ENCODE data around the gene C6orf118. TPM values are rescaled to one million over a fixed set of nuclear protein-coding genes. Genes with fewer than 3 reads are reported as not detected.

Gene C6orf118
- total and polyA plus RNA-seq, 4 donors = not detected

GRCh38 chr6:165274611-165275010 is 34.8 kb downstream of the C6orf118 start:
- H3K36me3 ChIP-seq (ENCODE audit: control insufficient read depth in 4 of 4, insufficient read depth in 3 of 4, low read depth in 1 of 4, low read length in 3 of 4) = no peaks in the 10 kb centered on the region
- no peak overlapping the region for H3K9ac ChIP-seq (ENCODE audit: low read depth in 1 of 2, low read length in 2 of 2)
- H3K9me3 ChIP-seq (ENCODE audit: control insufficient read depth in 4 of 4, low read length in 3 of 4) = peaks cover 0 to 2% (median 0%) of the 10 kb centered on the region in 4 donors
- H3K27ac ChIP-seq (ENCODE audit: low read depth in 1 of 2, low read length in 2 of 2) = no peak overlapping the region
- no peak for DNase-seq (ENCODE audit: low spot score)
- no peak overlapping the region for H3K4me3 ChIP-seq (ENCODE audit: low read depth in 1 of 3, low read length in 3 of 3)
- 69% methylated on average over 3 of the region's 3 CpGs for WGBS
- H3K27me3 ChIP-seq (ENCODE audit: control insufficient read depth in 4 of 4, insufficient read depth in 4 of 4, low read length in 3 of 4) = no peaks in the 10 kb centered on the region
- no peak for TF ChIP-seq YY1 (IDR thresholded peaks at IDR 0.05)
- TF ChIP-seq, protein P1, sequence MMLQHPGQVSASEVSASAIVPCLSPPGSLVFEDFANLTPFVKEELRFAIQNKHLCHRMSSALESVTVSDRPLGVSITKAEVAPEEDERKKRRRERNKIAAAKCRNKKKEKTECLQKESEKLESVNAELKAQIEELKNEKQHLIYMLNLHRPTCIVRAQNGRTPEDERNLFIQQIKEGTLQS (IDR thresholded peaks at IDR 0.05) = no peak
- TF ChIP-seq, protein P2, sequence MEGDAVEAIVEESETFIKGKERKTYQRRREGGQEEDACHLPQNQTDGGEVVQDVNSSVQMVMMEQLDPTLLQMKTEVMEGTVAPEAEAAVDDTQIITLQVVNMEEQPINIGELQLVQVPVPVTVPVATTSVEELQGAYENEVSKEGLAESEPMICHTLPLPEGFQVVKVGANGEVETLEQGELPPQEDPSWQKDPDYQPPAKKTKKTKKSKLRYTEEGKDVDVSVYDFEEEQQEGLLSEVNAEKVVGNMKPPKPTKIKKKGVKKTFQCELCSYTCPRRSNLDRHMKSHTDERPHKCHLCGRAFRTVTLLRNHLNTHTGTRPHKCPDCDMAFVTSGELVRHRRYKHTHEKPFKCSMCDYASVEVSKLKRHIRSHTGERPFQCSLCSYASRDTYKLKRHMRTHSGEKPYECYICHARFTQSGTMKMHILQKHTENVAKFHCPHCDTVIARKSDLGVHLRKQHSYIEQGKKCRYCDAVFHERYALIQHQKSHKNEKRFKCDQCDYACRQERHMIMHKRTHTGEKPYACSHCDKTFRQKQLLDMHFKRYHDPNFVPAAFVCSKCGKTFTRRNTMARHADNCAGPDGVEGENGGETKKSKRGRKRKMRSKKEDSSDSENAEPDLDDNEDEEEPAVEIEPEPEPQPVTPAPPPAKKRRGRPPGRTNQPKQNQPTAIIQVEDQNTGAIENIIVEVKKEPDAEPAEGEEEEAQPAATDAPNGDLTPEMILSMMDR (IDR thresholded peaks at IDR 0.05; ENCODE audit: low read depth, low read length, missing input control) = no peak
- no peak for TF ChIP-seq GABPA (IDR thresholded peaks at IDR 0.05 in 1 of 2, conservative IDR thresholded peaks at IDR 0.05 in 1 of 2)
- TF ChIP-seq FOXA2 (IDR thresholded peaks at IDR 0.05) = no peak
- no peak for TF ChIP-seq TAF1 (conservative IDR thresholded peaks at IDR 0.05)
- no peak for TF ChIP-seq RAD21 (IDR thresholded peaks at IDR 0.05)
- TF ChIP-seq HNF4A (conservative IDR thresholded peaks at IDR 0.05) = no peak
- TF ChIP-seq FOXA1 (IDR thresholded peaks at IDR 0.05) = no peak
- TF ChIP-seq NR2F2 (IDR thresholded peaks at IDR 0.05) = no peak
- no peak for TF ChIP-seq SP1 (IDR thresholded peaks at IDR 0.05)
- TF ChIP-seq, protein P3, sequence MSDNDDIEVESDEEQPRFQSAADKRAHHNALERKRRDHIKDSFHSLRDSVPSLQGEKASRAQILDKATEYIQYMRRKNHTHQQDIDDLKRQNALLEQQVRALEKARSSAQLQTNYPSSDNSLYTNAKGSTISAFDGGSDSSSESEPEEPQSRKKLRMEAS (IDR thresholded peaks at IDR 0.05) = no peak
- TF ChIP-seq RXRA (IDR thresholded peaks at IDR 0.05) = no peak
- TF ChIP-seq ZBTB33 (IDR thresholded peaks at IDR 0.05) = no peak
- H3K4me1 ChIP-seq (ENCODE audit: control insufficient read depth in 4 of 4, insufficient read depth in 4 of 4, low read length in 3 of 4) = no peaks in the 10 kb centered on the region

DNA sequence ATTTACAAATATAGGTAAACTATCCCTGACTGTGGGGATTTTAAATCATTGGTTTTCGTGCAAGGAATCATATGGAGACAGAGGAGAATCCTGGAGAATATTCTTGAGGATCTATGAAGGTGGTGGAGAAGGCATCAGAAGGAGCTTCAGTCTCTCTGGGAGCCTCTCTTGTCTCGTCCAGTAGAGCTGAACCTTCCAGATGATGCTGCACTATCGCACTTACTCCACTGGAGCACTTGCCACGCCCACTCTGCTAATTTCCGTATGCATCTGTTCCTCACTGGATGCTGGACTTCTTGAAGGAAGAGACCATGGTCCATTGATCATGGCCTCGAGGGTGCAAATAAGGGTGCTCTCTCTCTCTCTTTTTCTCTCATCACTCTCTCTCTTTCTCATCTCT is 36.8 kb downstream of the C6orf118 start:
- peaks cover 0 to 2% (median 0%) of the 10 kb centered on the region in 4 donors for H3K9me3 ChIP-seq (ENCODE audit: control insufficient read depth in 4 of 4, low read length in 3 of 4)
- H3K27me3 ChIP-seq (ENCODE audit: control insufficient read depth in 4 of 4, insufficient read depth in 4 of 4, low read length in 3 of 4) = no peaks in the 10 kb centered on the region
- no peak for DNase-seq (ENCODE audit: low spot score)
- 64% methylated on average over 6 of the region's 6 CpGs for WGBS
- no peak overlapping the region for H3K4me3 ChIP-seq (ENCODE audit: low read depth in 1 of 3, low read length in 3 of 3)
- H3K27ac ChIP-seq (ENCODE audit: low read depth in 1 of 2, low read length in 2 of 2) = no peak overlapping the region
- H3K9ac ChIP-seq (ENCODE audit: low read depth in 1 of 2, low read length in 2 of 2) = no peak overlapping the region
- H3K4me1 ChIP-seq (ENCODE audit: control insufficient read depth in 4 of 4, insufficient read depth in 4 of 4, low read length in 3 of 4) = no peaks in the 10 kb centered on the region
- H3K36me3 ChIP-seq (ENCODE audit: control insufficient read depth in 4 of 4, insufficient read depth in 3 of 4, low read depth in 1 of 4, low read length in 3 of 4) = no peaks in the 10 kb centered on the region
- TF ChIP-seq REST (IDR thresholded peaks at IDR 0.05) (no peak), GABPA (IDR thresholded peaks at IDR 0.05 in 1 of 2, conservative IDR thresholded peaks at IDR 0.05 in 1 of 2) (no peak), FOXA1 (IDR thresholded peaks at IDR 0.05) (no peak)
- TF ChIP-seq, protein P1 (IDR thresholded peaks at IDR 0.05) = no peak
